HG02973 (cell line): ENCODE results near the gene GSK3A.
A peak's percentile ranks its signal among the peaks of the same experiment; 100 is the strongest.

ENCODE experiments used
- ATAC-seq: cut with Tn5 transposase; IDR thresholded peaks from one replicate; pipeline ENCODE4 v1.9.1; 2021; ENCODE audit warnings: moderate library complexity; ENCODE audit not compliant: unreplicated experiment

The GSK3A gene

DNA sequence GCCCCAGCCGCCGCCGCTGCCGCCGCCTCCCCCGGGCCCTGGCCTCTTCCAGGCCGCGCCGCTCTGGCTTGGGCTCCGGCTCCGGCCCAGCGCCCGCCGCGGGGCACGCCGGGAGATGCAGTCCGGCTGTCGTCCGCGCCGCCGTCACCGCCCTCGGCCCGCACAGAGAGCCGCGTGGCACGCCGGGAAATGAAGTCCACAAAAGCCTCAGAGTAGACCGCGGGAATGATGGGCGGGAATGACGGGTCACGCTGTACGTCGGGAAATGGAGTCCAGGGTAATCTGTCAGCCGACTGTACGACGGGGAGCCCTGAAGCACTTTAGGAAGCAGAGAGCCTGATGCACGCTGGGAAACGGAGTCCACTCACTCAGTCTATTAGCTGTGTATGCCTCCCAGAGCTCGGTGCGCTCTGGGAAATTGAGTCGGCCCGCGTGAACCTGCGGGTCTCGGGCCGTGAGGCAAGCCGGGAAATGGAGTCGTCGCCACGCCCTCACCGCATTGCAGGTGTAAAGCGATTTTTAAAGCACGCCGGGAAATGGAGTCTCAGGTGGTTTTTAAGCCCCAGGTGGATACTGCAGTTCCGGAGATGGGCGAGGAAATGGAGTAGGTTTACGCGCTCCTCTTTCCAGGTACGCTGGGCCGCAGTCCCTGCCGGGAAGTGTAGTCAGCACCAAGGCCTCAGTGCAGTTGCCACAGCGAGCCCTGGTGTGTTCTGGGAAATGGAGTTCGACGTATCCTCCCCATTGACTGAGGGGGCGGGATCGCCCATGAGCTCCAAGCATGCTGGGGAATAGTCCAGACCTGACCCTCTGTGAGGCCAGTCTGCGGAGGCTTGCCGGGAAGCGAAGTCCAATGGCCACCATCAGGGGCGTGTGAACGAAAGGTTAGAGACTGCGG is at the start of gene GSK3A:
TSS of gene GSK3A (minus strand) at position 91 of the 898 bp plus-strand sequence. CDS start 137 bp downstream, outside the sequence.
- ATAC-seq, result peak; percentile 55

DNA sequence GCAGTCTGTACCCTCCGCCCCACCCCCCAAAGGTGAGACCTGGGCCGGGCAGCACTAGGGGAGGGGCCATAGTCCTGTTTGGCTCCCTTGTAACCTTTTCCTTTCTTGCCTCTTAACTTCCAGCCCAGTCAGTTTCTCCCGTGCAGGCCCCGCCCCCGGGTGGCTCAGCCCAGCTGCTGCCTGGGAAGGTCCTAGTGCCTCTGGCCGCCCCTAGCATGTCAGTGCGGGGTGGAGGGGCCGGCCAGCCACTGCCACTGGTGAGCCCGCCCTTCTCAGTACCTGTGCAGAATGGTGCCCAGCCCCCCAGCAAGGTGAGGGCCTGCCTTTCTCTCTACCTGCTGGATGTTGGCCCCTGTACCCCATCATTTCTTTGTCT is 49.0 kb upstream of the GSK3A start:
- no peak for ATAC-seq

DNA sequence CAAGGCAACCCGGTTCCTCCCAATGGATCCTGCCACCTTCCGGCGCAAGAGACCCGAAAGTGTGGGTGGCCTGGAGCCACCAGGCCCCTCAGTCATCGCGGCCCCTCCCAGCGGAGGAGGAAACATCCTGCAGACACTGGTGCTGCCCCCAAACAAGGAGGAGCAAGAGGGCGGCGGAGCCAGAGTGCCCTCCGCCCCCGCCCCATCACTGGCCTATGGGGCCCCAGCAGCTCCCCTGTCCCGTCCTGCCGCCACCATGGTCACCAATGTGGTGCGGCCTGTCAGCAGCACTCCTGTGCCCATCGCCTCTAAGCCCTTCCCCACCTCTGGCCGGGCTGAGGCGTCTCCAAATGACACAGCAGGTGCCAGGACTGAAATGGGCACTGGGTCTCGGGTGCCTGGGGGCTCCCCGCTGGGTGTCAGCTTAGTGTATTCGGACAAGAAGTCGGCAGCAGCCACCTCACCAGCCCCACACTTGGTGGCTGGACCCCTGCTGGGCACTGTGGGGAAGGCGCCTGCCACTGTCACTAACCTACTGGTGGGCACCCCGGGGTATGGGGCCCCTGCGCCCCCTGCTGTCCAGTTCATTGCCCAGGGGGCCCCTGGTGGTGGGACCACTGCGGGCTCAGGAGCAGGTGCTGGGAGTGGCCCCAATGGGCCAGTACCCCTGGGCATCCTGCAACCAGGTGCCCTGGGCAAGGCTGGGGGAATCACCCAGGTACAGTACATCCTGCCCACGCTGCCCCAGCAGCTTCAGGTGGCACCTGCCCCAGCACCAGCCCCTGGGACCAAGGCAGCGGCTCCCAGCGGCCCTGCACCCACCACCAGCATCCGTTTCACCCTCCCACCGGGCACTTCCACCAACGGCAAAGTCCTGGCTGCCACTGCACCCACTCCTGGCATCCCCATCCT is 48.4 kb upstream of the GSK3A start:
- no peak for ATAC-seq

DNA sequence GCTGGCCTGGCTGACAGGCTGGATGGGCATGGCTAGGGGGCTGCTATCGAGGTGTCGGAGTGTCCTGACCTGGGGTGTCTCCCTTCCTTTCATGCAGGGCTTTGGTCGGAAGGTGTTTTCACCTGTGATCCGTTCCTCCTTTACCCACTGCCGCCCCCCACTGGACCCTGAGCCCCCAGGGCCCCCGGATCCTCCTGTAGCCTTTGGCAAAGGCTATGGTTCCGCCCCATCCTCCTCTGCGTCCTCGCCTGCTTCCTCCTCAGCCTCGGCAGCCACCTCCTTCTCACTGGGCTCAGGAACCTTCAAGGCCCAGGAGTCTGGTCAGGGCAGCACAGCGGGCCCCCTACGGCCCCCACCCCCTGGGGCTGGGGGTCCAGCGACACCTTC is 47.7 kb upstream of the GSK3A start:
- ATAC-seq, result no peak

GRCh38 chr19:42289556-42290041 is 47.2 kb upstream of the GSK3A start:
- ATAC-seq, result no peak

DNA sequence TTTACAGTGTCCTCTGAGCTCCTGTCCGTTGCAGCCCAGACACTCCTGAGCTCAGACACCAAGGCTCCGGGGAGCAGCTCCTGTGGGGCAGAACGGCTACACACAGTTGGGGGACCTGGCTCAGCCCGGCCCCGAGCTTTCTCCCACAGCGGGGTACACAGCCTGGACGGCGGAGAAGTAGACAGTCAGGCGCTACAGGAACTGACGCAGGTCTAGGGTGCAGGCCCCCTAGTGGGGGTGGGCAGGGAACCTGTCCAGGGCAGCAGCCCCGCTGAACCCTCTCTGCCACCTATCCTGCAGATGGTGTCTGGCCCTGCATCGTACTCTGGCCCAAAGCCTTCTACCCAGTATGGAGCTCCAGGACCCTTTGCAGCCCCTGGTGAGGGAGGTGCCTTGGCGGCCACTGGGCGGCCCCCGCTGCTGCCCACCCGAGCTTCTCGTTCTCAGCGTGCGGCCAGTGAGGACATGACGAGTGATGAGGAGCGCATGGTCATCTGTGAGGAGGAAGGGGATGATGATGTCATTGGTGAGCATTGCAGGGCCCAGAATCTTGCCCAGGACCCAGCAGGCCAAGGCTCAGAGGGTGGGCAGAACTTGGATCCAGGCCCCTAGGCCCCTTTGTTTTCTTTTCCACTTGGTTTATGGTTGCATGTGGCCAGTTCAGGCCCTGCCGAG is 46.6 kb upstream of the GSK3A start:
- no peak for ATAC-seq

- ATAC-seq, result no peak
Measured at GRCh38 chr19:42288387-42288786, 46.0 kb upstream of the GSK3A start.

DNA sequence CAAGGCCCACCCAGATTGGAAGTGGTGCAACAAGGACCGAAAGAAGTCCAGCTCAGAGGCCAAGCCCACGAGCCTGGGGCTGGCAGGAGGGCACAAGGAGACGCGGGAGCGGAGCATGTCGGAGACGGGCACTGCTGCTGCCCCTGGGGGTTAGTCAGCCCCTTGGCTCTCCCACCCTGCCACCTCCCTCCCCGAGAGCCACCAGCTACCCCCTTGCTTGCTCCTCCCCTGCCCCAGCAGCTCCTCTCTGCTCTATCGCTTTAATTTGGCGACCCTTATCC is 45.4 kb upstream of the GSK3A start:
- ATAC-seq, result no peak

GRCh38 chr19:42287017-42287826 is 44.8 kb upstream of the GSK3A start:
- no peak for ATAC-seq

DNA sequence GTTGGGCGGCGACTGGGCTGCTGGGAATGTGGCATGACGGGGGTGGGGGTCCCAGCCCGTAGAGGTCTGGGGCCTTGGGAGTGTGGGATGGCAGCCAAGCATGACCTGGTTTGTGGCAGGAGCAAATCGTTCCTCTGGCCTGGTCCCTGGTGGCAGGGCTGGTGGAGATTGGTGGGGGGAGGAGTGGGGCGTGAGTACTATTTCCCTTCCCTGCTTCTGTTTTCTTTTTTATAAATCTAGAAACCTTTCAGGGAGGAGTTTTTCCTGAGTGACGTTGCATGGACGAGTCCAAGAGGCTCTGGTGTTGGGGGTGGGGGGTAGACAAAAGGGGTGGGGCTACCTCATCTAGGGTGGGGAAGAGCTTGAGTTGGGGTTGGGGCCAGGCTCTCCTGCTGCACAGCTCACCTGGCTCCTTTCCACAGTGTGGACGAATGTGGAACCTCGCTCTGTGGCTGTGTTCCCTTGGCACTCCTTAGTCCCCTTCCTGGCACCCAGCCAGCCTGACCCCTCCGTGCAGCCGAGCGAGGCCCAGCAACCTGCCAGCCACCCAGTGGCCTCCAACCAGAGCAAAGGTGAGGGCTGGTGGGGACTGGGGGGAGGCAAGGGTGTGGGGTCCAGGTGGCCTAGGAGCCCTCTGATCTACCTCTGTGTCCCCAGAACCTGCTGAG is 44.1 kb upstream of the GSK3A start:
- no peak for ATAC-seq

- no peak for ATAC-seq
Measured at GRCh38 chr19:42285988-42286348, 43.6 kb upstream of the GSK3A start.

- ATAC-seq, result no peak
Measured at GRCh38 chr19:42285541-42285941, 43.1 kb upstream of the GSK3A start.

DNA sequence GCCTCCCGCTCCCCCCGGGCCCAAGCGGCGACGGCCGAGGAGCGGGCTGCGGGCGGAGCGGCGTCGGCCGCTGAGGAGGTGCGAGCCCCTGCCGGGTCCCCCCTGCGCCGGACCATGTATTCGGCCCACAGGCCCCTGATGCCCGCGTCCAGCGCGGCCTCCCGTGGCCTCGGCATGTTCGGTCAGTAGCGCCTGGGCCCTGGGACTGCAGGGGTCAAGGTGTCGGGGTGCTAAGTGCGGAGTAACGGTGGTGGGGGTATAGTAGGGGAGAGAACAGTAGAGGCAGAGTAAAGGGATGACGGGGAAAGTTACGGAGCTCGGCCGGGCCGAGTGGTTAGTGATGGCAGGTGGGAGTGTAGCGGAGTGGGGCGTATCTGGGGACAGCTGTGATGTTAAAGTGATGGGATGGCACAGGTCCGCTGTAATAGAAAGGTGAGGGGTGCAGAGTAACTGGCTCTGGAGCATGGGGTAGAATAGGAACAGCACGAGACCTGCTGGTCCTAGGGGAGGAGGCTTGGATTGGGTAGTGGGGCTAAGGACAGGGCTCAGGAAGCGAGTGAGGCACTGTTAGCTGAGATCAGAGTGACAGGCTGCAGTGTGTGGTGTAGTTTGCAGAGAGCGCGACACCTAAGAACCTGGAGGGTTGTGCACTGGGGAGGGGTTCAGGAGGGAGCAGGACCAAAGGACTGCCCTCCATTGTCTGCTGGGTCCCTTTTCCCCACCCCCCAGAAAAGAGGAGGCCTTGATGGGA is 42.4 kb upstream of the GSK3A start:
- ATAC-seq, result no peak

GRCh38 chr19:42284066-42284501 is 41.7 kb upstream of the GSK3A start:
- ATAC-seq, result peak; percentile 19

DNA sequence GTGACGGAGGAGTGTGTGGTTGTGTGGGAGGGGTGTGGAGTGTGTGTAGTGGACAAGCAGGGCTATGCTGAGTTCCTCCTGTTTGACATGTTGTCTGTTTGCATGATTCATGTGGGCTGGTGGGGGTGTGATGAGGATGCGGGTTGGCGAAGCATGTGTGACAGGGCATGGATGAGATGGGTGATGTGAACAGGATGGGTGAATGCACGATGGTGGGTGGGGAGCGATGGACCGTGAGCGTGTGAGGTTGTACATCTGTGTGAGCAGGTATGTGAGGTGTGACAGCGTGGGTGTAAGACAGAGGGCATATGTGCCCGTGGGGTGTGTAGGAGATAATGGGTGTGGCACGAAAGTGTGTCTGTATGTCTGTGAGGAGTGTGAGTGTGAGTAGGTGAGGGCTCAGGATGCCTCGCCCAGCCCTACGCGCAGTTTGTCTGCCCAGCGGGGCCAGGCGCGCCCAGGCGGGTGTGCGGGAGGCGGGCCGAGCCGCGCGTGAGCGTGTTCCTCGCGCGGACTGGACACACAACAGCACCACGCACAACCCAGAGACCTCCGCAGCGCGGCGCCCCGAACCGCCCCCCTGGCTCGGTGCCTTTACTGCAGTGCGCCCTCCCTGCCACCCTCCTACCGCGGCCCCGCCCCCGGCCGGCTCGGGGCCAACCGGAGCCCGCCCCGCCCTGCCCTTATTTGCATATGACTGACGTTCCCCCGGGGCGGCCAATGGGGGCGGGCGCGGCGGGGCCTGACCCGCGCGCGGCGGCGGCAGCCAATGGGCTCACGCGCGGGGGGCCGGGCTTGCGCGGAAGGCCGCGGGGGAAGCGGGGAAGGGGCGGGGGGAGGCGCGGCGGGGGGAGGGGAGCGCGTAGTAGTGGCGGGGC is 41.0 kb upstream of the GSK3A start:
- peak; percentile 38 for ATAC-seq

DNA sequence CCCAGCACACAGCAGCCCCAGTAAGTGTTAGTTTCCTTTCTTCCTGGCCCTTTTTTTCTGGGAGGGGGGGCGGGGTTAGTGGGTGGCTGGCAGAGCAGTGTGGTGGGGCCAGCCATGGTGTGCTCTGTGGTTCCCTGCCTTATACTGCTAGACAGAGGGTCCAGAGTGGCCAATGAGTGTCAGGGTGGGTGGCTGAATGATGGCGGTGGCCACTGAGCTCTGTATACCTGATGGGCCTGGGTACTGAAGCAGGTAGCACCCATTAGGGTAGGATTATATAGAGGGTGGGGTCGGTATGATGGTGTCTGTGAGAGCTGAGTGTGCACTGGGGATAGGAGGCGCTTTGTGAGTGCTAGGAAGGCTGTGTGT is 40.4 kb upstream of the GSK3A start:
- no peak for ATAC-seq

DNA sequence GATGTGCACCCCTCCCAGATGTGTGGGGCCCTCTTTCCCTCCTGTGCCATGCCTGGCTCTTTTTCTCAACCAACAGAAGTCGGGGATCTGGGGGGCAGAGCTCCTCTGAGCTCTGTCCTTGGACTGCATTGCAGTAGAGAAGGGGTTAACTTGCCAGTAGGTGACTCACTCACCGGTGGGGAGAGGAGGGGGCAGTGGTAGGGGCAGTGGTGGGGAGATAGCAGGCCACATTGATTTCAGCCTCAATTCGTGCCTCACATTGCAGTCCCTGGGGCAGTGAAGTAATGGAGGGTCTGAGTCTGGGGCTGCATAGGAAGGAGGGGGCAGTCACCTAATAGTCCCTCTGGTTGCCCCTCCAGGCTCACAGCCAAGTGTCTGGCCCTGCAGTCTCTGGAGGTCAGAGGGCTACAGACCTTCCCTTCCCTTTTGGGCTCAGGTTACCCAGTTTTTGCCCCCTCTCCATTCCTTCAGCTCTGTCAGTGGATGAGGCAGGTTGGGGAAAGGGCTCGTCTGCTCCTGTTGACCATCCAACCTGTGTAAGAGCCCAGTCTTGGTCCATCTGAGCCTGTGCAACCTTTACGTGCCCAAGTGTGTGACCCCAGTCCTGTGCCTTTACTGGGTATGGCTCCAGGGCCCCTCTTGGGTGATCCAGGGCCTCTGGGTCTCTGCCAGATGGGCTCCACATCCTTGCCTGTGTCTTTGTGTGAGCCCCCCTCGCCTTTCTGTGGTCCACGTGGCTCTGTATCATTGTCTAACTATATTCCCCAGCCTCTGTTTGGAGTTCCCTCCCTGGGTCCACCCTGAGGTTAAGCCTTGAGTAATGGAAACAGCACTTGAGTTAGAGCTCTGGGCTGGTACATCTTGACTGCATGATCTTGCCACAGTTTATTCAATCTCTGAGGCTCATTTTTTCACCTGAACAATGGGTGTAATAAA is 39.7 kb upstream of the GSK3A start:
- no peak for ATAC-seq
